ENCODE data around the gene OTUD7B. TPM values are rescaled to one million over a fixed set of nuclear protein-coding genes. Genes with fewer than 3 reads are reported as not detected.

The OTUD7B gene
- total RNA-seq, 1 donor from 2014 or later: 28.3 TPM

GRCh38 chr1:150012611-150013010 is 2.1 kb upstream of the OTUD7B start:
- DNase-seq (ENCODE audit: low read depth, low spot score): no peak
- H3K27ac Mint-ChIP-seq (ENCODE audit: unreplicated experiment): no peak overlapping the region
- H3K4me1 Mint-ChIP-seq: peaks cover 24% of the 10 kb centered on the region
- H3K4me3 Mint-ChIP-seq: peak overlapping the region; percentile 72
- H3K9me3 Mint-ChIP-seq: no peaks in the 10 kb centered on the region
- TF ChIP-seq, protein P1, sequence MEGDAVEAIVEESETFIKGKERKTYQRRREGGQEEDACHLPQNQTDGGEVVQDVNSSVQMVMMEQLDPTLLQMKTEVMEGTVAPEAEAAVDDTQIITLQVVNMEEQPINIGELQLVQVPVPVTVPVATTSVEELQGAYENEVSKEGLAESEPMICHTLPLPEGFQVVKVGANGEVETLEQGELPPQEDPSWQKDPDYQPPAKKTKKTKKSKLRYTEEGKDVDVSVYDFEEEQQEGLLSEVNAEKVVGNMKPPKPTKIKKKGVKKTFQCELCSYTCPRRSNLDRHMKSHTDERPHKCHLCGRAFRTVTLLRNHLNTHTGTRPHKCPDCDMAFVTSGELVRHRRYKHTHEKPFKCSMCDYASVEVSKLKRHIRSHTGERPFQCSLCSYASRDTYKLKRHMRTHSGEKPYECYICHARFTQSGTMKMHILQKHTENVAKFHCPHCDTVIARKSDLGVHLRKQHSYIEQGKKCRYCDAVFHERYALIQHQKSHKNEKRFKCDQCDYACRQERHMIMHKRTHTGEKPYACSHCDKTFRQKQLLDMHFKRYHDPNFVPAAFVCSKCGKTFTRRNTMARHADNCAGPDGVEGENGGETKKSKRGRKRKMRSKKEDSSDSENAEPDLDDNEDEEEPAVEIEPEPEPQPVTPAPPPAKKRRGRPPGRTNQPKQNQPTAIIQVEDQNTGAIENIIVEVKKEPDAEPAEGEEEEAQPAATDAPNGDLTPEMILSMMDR (conservative IDR thresholded peaks at IDR 0.05): no peak
- H3K27me3 Mint-ChIP-seq (ENCODE audit: low read depth): no peaks in the 10 kb centered on the region
- no peaks in the 10 kb centered on the region for H3K36me3 Mint-ChIP-seq (ENCODE audit: low read depth)

DNA sequence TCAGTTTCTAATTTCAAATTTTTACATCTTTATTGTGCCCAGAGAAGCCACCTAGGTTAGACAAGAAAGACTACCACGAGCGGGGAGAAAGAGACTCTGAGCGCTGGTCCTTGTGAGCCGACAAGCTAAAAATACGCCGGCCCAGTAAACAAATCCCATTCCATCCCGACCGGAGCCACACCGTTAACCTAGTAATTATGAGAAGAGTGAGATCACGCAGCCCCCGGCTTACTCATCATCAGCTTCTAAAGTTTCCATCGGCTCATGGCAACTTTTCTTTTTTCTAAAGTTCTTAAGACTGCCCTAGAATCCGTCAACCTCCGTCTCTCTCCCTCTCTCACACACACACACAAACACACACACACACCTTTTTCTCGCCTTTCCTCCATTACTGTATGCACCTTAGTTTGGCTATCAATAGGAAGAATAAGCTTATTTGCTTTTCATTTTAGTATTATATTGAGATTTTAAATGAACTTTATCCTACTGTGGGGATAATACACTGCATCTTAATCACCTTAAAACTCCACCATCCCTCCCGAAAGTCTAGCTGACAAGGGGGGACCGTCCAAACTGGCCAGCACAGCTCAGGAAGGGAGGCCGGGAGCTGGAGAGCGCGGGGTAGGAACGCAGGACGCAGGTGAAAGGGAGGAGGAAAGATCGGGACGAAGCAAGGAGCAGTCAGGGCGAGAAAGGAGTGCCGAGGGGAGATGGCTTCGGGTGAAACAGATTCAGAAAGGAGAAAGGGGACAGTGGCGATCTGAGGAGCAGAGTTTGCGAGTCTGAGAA is 728 bp downstream of the OTUD7B start:
- peak overlapping the region; percentile 95 for H3K4me3 Mint-ChIP-seq
- peak overlapping the region; percentile 93 for H3K27ac Mint-ChIP-seq (ENCODE audit: unreplicated experiment)
- H3K36me3 Mint-ChIP-seq (ENCODE audit: low read depth): peaks cover 3% of the 10 kb centered on the region
- TF ChIP-seq, protein P1 (conservative IDR thresholded peaks at IDR 0.05): no peak
- H3K4me1 Mint-ChIP-seq: peaks cover 35% of the 10 kb centered on the region
- no peaks in the 10 kb centered on the region for H3K9me3 Mint-ChIP-seq
- DNase-seq (ENCODE audit: low read depth, low spot score): no peak
- H3K27me3 Mint-ChIP-seq (ENCODE audit: low read depth): no peaks in the 10 kb centered on the region

- H3K9me3 Mint-ChIP-seq: no peaks in the 10 kb centered on the region
- TF ChIP-seq, protein P1 (conservative IDR thresholded peaks at IDR 0.05): no peak
- DNase-seq (ENCODE audit: low read depth, low spot score): no peak
- peaks cover 35% of the 10 kb centered on the region for H3K4me1 Mint-ChIP-seq
- no peak overlapping the region for H3K27ac Mint-ChIP-seq (ENCODE audit: unreplicated experiment)
- H3K36me3 Mint-ChIP-seq (ENCODE audit: low read depth): peaks cover 8% of the 10 kb centered on the region
- H3K4me3 Mint-ChIP-seq: peak overlapping the region; percentile 95
- no peaks in the 10 kb centered on the region for H3K27me3 Mint-ChIP-seq (ENCODE audit: low read depth)
These were observed 1.8 kb downstream of the OTUD7B start for GRCh38 chr1:150008699-150009098.

DNA sequence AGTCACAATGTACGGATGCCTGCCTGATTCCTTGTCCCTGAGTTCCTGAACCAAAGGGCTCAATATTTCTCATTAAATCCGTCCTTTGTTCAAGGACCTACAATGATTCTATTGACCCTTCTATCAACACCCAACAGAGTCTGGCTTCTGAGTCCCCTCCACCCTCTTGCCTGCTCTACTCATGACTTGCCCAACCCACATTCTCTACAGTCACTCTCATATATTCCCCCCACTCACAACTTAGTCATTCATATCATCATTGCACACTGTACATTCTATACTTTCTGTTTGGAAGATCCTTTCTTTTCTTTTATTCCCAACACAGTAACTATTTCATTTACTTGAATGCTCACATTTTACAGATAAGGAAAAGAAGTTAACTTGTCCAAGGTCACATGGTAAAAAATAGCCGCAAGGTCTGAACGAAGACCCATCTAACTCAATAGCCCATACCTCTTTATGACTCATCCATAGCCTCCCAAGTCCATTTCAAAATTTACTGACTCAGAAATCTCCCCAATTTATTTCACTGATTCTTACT is 3.6 kb downstream of the OTUD7B start:
- TF ChIP-seq, protein P1 (conservative IDR thresholded peaks at IDR 0.05): no peak
- H3K4me1 Mint-ChIP-seq: peaks cover 35% of the 10 kb centered on the region
- H3K4me3 Mint-ChIP-seq: peak overlapping the region; percentile 38

GRCh38 chr1:150005606-150006005 is 4.9 kb downstream of the OTUD7B start:
- Mint-ChIP-seq H3K9me3 (no peaks in the 10 kb centered on the region), H3K4me1 (peaks cover 35% of the 10 kb centered on the region), H3K36me3 (ENCODE audit: low read depth) (peaks cover 16% of the 10 kb centered on the region), H3K27me3 (ENCODE audit: low read depth) (no peaks in the 10 kb centered on the region), H3K27ac (ENCODE audit: unreplicated experiment) (no peak overlapping the region), H3K4me3 (no peak overlapping the region)
- TF ChIP-seq, protein P1 (conservative IDR thresholded peaks at IDR 0.05): no peak
- DNase-seq (ENCODE audit: low read depth, low spot score): no peak

More for the DNA sequence above, 3.6 kb downstream of the OTUD7B start:
- Mint-ChIP-seq H3K36me3 (ENCODE audit: low read depth) (peaks cover 16% of the 10 kb centered on the region), H3K27ac (ENCODE audit: unreplicated experiment) (no peak overlapping the region), H3K27me3 (ENCODE audit: low read depth) (no peaks in the 10 kb centered on the region), H3K9me3 (no peaks in the 10 kb centered on the region)
- no peak for DNase-seq (ENCODE audit: low read depth, low spot score)
